ENCODE measurements around the gene MREG.

Gene MREG

DNA sequence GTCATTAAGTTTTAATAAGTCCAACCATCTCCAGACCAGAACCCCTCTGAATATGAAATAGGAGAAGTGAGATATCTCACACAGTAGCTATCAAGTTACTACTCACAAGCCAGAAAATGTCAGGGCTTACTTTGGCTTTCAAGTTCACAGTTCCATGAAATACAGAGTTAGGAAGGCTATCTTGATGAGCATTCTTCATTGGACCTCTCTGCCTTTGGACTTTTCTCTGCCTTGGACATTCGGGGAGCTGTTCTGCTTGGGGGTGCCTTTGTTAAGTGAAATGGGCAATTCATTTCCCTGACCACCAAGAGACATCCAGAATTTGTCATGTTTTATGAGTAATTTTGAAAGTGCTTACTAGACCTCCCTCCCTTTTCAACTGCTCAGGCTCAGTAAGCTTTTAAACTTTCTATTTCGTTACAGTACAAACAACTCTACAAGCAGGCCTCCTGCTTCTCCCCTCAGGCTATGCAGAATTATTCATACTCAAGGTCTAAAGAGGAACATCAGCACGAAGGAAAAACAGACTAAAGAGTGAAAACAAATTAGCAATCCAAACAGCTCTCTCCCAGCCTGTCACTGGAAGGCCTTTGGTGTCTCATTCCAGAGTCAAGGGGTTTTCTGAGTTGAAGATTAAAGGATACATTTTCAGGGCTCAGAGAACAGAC lies 95.3 kb downstream of the MREG start:
- no peak for DNase-seq

- DNase-seq, result no peak
Measured at GRCh38 chr2:215915441-215915840, 97.9 kb downstream of the MREG start.

GRCh38 chr2:215914777-215915165 lies 98.6 kb downstream of the MREG start:
- no peak for DNase-seq

DNA sequence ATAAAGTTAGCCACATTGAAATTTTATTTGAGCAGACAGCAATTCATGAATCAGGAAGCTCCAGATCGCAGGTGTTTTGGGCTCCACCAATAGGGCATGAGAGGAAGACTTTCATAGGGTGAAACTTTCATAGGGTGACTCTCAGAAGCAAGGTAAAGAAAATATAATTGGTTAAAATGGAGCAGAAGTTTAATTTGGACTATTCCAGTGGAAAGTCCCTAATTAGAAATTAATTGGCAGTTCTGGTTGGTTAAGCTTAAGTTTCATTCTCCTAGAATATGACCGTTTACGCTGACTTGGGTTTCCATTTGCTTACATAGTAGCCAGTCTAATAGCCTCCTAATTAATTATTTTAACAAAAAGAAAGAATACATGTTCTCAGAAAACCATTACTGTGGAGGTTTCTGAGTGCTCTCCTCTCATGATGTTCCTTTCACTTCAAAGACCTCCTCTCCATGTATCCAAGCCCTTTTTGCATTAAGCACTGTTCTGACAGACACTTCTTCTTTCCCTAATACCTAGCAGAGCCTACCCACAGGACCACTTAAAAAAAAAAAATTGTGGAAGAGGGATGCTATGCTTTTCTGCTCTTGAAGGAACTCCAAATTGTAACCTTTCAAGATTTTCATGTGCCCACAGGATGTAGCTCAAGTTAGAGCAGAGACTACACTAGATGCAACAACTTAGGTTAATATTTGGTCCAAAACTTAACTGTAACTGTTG lies 99.1 kb downstream of the MREG start:
- DNase-seq, result no peak

DNA sequence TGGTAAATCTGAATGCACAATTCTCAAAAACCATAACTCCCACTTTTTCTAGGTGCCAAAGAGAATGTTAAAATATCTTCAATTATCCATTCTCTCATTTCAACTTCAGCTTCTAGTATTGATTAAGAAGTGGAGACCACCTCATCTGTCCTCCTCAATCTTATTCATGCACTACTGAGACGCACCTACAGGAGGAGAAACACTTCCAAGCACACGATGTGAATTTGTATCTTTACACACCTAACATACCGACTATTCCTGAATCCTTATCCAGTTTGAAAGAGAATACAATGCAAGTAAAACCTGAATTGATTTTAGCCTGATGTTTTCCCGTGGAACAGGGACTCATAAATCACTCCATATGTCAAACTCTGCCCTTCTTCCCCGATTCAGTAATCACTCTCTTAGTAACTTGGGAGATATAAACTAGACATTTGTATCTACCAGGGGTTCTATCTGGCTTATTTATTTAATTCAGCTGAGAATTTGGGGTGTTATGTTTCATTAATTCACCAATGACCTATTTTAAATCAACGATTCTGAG lies 101.0 kb downstream of the MREG start:
- DNase-seq, result no peak

DNA sequence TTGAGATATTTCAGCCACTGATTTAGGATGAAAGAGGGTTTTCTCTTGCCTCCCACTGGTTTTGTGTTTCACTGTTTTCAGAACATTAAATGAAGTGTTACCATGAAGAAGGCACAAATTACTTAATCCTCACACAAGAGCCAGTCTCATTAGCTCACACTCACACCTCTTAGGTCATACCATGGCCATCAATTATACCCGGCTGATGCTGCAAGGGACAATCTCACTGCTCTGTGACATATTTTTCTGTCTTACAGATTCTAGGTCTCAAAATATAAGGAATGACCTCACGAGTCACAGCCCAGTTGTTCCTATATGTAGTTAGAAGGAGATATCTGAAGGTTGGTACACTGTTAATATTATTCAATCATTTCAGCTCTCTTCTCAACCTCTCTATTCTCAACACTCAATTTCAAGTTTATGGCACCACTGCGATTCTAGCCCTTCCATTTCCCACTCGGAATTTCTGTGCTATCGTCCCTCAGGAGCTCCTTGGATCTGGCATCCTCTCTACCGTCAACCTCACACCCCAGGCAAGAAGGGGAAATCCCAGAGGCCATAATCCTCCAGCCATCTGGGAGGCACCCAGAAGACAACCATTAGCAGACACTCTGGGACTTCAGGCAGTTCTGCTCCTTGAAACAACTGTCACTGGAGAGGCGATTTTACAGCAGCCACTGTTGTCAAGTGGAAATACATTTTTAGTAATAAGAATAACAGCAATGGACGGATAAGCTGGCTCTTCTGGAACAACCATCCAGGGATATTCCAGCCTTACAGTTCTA lies 101.9 kb downstream of the MREG start:
- no peak for DNase-seq

GRCh38 chr2:215910180-215910579 lies 103.2 kb downstream of the MREG start:
- no peak for DNase-seq

DNA sequence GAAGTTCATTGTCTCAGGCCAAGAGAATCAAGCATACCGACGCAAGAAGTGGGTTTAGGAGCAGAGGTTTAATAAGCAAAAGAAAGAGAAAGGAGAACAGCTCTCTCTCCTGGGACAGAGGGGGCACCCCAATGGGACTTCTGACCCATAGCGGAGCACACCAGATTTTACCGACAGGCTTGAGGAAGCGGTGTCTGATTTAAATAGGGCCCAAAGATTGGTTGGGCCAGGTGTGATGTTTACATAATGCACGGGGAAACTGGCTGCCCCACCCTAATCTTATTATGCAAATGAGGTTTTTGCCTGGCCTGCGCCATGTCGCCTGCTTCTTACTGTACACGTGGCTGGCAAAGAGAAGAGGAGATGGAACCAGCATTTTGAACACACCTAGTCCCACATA lies 106.2 kb downstream of the MREG start:
- no peak for DNase-seq

DNA sequence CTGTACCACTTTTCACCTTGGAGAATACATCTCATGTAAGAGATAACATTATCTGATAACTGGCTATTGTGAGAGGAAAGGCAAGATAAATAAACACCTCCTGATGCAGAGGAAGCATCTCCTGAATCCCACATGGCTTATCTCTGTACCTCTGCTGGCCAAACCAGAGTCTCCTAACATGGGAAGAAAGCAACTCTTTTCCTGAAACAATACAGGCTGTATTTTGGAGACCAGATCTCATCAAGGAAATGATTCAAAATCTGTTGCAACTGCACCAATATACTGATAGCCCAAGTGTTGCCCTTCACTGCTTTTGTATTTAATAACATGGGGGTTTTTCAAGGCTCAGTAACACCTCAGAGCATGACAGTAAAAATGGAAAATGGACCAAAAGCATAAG lies 106.9 kb downstream of the MREG start:
- DNase-seq, result no peak

DNA sequence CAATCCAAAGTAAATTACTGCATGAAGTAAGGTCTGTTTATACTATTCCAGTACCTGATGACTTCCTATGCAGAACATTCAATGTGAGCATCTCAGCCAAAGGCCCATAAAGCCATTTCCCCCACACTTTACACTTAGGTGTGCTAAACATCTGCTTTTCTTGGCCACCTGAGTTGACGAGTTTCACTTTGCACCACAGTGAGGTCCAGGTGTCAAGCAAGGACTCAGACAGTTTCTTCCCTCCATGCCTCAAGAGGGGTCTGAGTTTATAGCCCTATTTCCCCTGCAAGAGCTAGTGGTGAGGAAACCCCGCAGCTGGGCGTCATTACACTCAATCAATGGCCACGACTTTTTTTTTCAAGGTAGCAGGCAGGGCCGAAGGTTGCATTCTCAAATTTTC lies 107.7 kb downstream of the MREG start:
- DNase-seq, result no peak

- DNase-seq, result peak; percentile 78
Measured at GRCh38 chr2:215904101-215904500, 109.2 kb downstream of the MREG start.

DNA sequence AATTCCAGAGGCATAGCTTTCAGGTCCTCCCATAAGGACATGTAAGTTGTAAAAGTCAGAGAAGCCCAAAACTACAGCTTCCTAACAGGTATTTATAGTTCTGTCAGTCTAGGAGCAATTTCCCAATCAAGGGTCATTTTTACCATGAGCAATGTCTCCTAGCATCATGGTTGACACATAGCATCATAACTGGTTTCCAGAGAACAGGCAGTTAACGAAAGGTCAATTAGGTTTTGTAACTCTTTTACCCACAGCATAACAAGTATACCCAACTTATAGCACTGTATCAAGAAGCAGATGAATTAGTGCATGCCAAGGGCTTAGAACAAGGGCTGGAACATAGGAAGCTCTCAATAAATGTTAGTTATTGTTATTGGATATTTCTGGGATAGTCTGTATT lies 110.1 kb downstream of the MREG start:
- DNase-seq, result no peak

- no peak for DNase-seq
Measured at GRCh38 chr2:215901796-215902195, 111.6 kb downstream of the MREG start.

DNA sequence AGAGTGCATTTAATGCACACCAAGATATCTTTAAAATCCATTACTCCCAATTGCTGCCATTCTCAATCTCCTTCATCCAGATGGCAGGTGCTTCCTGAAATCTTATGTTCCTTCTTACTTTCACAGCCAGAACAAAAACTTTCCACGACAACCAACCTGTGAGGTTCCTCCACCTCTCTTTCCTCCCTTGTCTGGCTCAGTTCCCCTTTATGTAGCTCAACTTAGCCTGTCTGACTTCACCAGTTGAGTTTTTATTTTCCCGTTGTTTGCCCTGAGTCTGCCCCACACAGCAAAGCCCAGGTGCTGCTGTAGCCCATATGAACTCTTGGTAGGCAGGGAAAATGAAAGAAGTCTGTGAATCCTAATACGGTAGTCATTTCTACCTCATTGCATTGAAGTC lies 112.5 kb downstream of the MREG start:
- no peak for DNase-seq

GRCh38 chr2:215900203-215900611 lies 113.1 kb downstream of the MREG start:
- DNase-seq, result no peak

- DNase-seq, result peak; percentile 95
Measured at GRCh38 chr2:215899141-215900074, 113.9 kb downstream of the MREG start.

- no peak for DNase-seq
Measured at GRCh38 chr2:215898363-215898762, 115.0 kb downstream of the MREG start.

DNA sequence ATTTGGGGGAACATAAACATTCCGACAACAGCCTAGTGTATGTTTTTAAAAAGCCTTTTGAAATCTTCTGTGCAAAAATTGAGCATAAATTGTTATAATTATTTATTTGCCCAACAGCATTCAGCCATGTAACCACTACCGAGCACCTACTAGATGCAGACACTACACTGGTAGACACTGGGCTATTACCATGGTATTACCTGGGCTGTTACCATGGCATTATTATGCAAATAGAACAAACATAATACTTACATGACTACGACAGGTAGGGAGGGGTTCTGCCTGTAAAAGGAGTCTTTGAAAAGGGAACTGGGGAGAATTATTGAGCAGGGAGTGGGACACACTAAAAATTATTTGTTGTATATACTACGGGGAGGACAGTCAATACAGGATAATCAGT lies 116.4 kb downstream of the MREG start:
- DNase-seq, result no peak

DNA sequence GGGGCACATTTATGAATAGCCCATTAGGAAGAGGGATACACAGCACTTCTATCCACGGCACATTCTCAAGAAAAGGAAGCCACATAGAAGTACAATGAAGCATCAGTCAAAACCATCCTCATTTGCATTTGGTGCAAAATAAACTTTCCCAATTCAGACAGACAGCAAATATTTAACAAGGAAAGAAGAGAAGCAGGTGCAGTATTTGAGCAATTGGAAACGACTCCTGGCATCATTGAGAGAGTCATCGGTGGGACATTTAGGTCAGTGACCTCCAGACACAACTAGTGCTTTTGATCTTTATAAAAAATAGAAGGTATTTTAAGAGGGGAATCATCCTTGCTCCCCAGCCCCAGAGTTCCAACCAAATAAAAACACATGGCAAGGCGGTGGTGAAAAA lies 118.0 kb downstream of the MREG start:
- no peak for DNase-seq
